CD4-positive, alpha-beta T cell treated with Interleukin-10 for 1 hour (primary cell): ENCODE data around the gene RPAP2.
"Not testable (repeated sequence)": the region's sequence is repeated elsewhere in the genome, so short reads cannot be mapped to it uniquely, and the experiment has no call there.

Experiments
- DNase-seq: peaks from one replicate; pipeline ENCODE4 v3.0.0-alpha.2; 2020

The RPAP2 gene

DNA sequence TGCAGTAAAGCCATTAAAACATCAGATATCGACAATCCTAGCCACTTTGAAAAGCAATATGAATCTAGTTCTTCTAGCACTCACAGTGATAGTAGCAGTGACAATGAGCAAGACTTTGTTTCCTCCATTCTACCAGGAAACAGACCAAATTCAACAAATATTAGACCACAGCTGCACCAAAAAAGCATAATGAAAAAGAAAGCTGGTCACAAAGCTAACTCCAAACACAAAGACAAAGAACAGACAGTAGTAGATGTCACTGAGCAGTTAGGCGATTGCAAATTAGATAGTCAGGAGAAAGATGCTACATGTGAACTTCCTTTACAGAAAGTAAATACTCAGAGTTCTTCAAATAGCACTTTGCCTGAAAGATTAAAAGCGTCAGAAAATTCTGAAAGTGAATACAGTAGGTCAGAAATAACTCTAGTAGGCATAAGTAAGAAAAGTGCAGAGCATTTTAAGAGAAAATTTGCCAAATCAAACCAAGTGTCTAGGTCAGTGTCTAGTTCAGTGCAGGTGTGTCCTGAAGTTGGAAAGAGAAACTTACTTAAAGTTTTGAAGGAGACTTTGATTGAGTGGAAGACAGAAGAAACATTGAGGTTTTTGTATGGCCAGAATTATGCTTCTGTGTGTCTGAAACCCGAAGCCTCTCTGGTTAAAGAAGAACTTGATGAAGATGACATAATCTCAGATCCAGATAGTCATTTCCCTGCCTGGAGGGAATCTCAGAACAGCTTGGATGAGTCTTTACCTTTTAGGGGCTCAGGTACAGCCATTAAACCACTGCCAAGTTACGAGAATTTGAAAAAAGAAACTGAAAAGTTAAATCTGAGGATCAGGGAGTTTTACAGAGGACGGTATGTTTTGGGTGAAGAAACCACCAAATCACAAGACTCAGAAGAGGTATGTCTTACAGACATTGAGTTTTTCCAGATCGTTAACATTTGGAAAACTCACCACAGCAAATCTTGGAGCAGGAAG is 24.9 kb downstream of the RPAP2 start:
- DNase-seq = no peak

DNA sequence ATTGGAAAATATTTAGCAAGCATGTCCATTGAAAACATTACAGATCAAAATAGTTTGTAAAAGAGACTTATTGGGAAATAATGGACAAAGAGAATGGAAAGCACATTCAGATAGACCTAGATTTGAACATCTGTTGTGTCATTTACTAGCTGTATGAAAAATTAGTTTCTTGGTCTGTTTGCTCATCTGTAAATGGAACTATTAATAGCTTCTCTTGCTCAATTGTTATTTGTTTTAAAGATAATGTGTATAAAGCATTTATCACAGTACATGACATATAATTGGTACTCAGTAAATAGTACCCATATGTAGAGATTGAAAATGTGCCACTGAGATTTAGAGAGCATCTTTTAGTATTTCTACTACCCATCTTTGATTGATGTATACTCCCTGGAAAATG is 25.9 kb downstream of the RPAP2 start:
- DNase-seq = no peak

DNA sequence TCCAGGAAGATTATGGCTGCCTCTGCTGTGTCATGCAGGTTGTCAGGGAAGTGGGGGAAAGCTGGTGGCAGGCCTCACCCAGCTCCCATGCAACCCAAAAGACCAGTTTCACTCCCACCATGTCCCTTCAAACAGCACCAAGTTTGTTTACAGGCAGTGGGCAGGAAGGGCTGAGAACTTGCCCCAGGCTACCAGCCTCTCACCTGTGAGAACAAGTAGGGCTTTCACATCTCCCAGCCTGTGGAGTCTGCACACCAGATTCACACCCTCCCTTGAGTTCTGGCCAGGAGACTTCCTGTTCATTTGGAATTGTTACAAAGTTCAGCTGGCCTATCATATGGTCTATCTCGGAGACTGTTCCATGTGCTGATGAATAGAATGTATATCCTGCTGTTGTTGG is 27.8 kb downstream of the RPAP2 start:
- DNase-seq = no peak

DNA sequence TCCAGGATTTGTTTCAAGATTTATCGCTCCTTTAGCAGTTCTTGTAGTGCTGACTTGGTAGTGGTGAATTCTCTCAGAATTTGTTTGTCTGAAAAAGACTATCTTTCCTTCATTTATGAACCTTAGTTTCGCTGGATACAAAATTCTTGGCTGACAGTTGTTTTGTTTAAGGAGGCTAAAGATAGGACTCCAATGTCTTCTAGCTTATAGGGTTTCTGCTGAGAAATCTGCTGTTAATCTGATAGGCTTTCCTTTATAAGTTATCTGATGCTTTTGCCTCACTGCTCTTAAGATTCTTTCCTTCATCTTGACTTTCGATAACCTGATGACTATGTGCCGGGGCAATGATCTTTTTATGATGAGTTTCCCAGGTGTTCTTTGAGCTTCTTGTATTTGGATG is 28.9 kb downstream of the RPAP2 start:
- DNase-seq = no peak

DNA sequence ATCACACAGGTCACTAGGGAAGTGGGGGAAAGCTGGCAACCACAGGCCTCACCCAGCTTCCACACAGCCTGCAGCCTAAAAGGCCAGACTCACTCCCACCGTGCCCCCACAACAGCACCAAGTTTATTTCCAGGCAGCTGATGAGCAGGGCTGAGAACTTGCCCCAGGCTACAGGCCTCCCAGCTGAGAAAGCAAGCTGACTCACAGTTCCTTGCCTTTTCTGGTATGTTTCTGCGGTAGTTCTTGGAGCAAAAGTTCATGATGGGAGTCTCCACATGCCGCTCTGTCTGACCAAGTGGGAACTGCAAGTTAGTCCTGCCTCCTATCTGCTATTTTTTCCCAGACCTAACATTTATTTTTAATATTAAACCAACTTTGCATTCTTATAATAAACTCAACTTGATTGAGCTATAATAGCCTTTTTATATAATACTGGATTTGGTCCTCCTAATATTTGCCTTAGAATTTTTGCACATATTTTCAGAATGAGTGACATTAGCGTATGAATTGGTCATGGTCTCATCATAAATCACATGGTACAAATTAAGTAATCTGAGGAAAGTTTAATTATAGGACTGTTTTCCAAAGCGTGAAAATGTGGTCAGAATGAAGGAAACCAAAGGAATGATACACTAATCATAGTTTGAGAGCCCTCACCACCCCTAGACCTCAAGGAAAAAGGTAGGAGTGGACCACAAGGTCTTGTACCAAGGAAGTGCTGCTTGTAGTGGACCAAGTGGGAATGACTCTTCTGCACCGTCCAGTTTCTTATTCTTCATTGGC is 30.7 kb downstream of the RPAP2 start:
- DNase-seq = no peak

DNA sequence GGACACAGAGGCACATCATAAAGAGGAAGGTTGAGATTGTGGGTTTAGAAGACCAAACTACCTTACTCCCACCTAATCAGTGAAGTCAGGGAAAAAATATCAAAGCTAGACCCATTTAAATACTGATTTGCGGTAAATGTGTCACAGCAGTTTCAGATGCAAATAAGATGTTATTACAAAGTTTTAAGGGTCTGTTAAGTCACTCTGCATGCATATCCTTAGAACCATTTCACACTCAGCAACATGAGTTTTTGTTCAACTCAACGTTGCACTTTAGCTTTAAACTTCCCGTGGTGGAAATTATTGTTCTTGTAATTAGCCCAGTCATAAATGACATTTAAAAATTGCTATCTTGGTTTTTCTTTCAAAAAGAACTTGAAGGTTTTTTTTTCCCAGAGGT is 34.8 kb downstream of the RPAP2 start:
- DNase-seq = no peak

DNA sequence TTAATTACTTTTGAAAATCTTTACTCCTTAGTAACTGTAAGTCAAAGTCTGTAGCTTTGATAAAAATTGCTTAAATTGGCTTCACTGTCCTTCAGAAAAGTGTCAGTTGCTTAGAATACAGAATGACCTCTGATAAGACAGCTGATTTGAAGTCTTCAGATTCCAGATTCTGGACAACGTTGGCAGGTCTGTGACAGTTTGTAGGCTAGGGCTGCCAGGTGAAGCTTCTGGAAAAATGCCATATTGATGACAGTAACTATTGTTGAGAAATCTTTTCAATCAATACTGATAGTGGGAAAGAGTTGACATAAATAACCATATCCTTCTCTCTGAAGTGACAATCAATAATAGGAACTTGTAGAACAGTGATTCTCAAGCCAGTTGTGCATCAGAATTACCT is 41.3 kb downstream of the RPAP2 start:
- DNase-seq = no peak

DNA sequence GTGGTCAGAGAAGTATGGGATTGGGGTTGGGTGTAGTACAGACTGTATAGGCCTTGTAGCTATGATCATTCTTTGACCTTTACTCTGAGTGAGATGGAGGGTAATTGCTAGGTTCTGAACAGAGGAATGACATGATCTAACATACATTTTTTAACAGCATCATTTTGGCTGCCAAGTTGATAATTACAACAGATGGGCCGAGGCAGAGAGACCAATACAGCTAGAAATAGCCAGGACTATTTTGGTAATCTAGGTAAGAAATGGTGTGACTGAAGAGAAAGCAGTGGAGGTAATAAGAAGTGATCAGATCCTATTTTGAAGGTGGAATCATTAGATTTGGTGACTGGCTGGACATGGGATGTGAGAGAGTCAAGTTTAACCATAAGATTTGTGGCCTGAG is 43.5 kb downstream of the RPAP2 start:
- no peak for DNase-seq

DNA sequence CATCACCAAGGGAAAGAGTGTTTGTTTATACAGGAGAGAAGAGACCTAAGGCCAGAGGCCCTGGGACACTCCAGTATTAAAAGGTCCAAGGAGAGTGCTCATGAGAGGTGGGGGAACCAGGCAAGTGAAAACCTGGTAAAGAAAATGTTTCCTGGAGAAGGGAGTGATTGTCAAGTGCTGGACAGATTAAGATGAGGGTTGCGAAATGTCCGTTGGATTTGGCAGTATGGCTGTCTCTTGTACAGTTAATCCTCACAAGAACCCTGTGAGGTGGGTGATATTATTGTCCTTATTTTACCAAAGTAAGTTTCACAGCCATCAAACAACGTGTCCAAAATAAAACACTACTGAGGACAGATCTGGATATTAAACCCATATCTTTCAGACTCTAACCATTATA is 44.2 kb downstream of the RPAP2 start:
- DNase-seq = no peak

DNA sequence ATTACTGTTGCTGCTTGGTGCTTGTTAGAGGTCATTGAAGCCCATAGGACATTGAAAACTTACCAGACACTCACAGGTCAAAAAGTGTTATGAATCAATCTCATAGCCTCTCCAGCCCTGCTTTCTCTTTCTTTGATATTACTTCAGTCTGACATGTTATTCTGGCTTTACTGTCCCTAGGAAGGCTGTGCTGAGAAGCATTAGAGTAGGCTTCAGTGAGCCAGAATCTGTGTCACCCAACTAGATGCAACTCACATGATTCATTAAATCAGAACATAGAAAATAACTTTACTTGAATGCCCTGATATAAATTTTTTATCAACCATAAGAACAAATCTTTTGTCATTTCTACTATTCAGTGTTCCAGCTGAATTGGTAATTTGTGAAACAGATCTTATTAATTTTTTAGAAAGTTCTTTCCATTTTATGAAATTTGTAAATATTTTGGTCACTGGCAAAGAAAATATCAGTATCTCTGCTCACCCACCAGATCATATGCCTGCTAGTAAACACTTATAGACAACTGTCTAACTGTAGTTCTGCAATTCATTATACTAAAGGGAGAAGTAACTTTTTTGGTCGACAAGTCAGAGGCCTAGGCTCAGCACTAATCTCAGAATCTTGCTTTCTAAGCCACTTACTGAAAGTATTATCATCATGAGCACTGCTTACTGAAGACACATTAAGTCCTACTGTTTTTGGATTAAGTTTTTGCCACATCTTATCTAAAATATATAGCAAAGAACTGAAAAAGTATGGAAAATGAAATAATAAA is 48.2 kb downstream of the RPAP2 start:
- no peak for DNase-seq

DNA sequence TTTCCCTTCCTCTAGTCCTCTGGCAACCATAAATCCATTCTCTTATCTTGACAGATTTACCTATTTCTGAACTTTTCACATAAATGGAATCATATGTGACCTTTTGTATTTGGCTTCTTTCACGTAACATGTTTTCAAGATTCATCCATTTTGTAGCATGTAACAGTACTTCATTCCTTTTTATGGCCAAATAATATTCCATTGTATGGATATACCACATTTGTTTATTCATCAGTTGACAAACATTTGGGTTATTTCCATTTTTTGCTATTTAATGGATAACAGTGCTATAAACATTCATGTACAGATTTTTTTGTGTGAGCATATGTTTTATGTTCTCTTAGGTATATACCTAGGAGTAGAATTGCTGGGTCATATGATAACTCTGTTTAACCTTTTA is 54.0 kb downstream of the RPAP2 start:
- no peak for DNase-seq

DNA sequence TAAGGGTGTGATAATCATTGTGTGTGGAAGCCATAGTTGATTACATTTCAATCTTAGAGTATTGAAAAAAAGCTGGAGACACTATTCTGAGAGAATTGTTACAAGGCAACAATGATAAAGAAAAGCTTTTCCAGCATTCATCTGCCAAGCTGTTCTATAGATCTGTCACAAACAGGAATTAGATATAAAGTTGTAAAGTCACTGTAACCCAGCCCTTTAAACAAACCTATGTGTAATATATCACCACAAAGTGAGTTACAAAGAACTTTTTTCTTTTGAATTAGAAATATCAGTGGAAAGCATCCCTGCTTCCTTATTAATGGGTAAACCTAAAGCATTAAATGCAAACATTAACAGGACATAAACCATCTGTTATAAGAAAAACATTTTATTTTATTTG is 55.4 kb downstream of the RPAP2 start:
- DNase-seq = no peak

DNA sequence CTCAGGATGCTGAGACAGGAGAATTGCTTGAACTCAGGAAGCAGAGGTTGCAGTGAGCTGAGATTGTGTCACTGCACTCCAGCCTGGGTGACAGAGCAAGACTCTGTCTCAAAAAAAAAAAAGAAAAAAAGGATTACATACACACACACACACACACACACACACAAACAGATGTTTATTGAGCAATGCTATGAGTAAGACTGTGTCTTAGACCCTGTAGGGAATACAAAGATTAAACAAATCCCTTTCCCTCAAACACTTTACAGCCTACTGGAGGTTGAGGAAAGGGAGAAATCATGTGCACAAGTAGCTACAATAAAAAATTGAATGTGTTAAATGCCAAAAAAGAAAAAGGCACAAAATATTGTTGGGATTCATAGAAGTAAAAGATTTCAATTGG is 58.1 kb downstream of the RPAP2 start:
- no peak for DNase-seq

DNA sequence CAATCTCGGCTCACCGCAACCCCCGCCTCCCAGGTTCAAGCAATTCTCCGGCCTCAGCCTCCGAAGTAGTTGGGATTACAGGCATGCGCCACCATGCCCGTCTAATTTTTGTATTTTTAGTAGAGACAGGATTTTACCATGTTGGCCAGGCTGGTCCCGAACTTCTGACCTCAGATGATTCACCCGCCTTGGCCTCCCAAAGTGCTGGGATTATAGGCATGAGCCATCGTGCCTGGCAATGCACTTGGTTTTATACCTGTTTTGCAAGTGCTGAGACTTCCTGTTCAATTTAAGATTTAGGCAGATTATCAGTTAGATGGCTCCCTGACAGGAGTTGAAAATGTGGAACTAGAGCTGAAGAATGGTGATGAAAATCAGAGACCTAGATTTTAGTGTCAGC is 60.5 kb downstream of the RPAP2 start:
- not testable (repeated sequence) for DNase-seq

DNA sequence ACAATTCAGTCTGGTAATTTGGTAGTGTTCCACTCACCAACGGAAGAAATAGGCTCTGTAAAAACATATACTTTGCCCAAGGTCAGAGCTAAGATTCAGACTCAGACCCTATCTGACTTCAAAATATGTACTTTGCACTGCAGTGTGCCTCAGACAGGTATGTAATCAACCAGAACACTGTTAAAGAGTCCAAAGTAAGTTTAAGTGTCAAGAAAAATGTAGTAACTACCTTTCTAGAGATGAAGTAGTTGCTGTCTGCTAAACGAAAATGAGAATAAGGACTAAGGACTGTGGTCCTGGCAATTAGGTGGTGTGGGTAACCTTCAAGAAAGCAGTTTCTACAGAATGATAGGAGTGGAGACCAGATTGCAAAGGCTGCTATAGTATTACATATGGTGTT is 61.1 kb downstream of the RPAP2 start:
- DNase-seq = no peak

DNA sequence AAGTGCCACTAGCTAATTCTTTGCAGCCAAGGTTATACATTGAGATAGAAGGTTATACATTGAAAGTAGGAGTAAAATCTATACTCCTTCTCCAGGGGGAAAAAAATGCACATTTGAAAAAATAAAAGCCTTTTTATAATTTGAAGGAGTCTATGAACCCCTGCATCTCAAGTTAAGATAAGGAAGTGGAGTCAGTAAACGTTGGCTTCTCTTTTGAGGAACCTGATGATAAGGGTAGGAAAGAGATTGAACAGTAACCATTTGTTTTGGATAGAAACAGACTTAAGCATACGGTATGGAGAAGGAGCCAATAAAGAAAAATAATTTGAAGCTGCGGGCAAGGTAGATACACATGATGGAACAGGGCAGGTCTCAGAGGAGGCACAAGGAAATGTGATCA is 64.1 kb downstream of the RPAP2 start:
- DNase-seq = no peak

DNA sequence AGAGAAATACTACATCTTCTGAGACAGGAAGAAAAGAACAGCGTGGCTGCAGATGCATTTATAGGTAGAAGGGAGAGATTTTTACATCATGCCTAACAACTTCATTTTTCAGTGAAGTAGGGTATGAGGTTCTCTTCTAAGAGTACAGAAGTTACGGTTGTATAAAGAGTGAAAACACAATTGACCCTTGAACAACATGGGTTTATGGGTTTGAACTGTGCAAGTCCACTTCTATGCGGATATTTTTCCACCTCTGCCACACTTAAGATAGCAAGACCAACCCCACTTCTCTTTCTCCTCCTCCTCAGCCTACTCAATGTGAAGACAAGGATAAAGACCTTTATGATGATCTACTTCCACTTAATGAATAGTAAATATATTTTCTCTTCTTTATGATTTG is 64.5 kb downstream of the RPAP2 start:
- DNase-seq = no peak

DNA sequence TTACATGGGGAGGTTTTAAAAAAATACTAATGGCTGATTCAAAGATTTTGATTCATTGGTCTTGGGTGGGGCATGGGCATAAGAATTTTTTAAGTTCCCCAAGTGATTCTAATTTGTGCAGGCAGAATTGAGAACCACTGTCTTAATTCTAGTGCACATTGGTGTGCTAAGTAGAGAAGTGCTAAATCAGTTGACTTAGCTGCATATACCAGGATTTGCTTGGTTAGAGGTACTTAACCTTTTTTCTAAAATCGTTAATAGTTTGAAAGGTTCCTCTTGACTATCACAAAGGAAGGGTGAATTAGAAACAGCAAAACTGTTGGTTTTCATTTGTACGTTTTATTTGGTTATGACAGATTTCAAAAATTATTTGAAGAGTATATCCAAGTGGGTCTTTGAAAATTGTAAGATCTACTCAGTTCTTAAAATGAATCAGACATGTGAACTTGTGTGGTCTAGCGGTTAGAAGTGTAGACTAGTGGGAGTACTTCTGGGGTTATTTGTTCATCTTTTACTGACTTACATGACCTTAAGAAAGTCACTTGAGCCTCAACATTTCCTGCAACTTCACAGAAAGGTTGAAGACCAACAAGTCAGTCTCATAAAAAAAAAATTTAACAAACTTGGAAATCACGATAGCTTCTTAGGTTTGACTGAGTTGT is 66.7 kb downstream of the RPAP2 start:
- peak; percentile 28 for DNase-seq

DNA sequence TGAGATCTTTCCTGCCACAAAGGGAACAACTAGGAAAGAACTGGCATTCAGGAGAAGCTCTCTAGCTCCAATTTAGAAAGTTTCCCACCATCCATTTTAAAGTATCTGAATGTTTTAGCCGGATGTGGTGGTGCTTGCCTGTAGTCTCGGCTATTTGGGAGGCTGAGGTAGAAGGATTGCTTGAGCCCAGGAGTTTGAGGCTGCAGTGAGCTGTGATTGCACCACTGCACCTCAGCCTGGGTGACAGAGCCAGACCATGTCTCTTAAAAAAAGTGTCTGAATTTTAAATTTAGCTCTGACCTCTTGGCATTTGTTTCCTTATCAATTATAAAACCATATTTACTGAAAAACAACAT is 67.2 kb downstream of the RPAP2 start:
- no peak for DNase-seq

DNA sequence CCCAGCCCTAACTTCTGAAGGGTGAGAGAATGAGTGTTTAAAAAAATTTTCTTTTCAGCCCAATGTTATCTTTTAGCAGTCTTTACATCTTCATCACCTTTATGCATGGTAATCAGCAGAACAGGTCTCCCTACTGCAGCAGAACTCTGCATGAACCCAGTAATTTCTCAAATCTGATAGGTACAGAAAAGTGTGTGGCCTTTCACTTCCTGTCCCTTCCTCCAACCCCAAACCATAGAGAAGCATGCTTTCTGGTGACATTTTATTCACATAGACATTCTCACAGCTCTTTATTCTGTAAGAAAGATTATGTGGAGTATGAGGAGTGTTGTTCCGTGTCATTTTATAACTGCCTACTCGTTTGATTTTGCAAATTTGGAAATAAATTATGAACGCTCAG is 68.6 kb downstream of the RPAP2 start:
- peak; percentile 16 for DNase-seq

DNA sequence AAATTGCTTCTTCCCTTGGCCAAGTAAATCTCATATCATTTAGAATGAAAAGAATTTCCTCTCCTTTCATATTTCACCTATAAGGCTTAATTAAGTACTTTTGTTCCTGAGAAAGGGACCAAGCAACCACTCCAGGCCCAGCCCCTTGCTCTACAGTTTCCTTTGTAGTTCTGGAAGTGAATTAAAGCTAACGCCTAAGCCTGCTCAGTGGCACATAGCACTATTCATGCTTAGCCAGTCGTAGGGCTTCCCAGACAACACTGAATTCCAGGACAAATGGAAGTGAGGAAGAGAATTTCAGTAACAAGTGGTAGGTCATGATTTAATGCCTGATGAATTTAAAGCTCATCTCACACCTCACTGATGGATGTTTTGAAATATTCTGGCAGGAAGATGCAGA is 73.3 kb downstream of the RPAP2 start:
- no peak for DNase-seq

DNA sequence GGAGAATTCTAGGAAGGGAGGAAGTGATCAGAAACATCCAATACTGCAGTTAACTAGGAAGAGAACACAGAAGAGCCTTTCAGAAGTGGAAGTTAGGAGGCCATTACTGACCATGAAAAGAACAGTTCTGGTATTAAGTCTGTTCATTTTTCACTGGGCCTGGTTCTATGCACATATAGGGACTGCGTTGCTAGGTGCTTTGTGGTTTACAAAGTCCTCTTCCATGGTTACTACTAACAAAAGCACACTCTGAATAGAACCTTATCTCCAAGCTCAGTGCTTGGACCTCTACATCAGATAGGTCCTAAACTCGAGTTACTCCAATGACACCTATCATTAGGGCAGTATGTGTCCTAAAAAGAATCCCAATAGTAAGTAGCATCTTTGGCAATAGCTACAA is 75.4 kb downstream of the RPAP2 start:
- DNase-seq = no peak

DNA sequence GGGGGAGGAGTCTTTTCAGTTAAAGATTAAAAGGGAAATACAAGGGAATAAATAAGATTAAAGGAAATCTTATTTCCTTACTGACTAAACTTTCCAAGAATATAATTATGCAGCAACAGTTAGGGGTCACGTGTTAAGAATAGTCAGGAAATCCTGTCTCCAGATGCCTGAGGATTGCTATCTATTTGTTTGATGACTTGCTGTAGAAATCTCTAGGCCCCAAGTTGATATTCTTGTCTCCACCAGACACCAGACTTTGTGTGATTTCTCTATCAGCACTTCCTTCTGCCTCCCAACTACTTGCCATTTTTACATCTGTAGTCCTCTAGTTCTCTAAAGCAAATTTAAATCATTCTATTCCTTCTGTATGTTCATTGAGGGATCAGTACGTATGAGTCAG is 77.5 kb downstream of the RPAP2 start:
- no peak for DNase-seq
